Sigmoid colon (tissue), 7 donors: ENCODE results near the gene ACOX3. TPM values are rescaled to one million over a fixed set of nuclear protein-coding genes. Genes with fewer than 3 reads are reported as not detected.
A peak's percentile ranks its signal among the peaks of the same experiment; 100 is the strongest.
"Not testable (repeated sequence)": the region's sequence is repeated elsewhere in the genome, so short reads cannot be mapped to it uniquely, and the experiment has no call there.

Experiments
- DNase-seq: peaks from one replicate; pipeline ENCODE4 v3.0.0-alpha.2; 2019
- H3K27ac ChIP-seq, 4 donors: fragments of 200-600 bp; sonication (generic); one replicate each; pipeline ENCODE4 v1.5.1; 2016 to 2019; ENCODE audit warnings: mild to moderate bottlenecking in 1 of 4
- H3K27me3 ChIP-seq, 3 donors: fragments of 200-600 bp; sonication (generic); one replicate each; pipeline ENCODE4 v1.5.1; 2019; ENCODE audit warnings: mild to moderate bottlenecking in 1 of 3
- H3K36me3 ChIP-seq, 4 donors: fragments of 200-600 bp; sonication (generic); one replicate each; pipeline ENCODE4 v1.5.1; 2016 to 2019
- H3K4me1 ChIP-seq, 4 donors: fragments of 200-600 bp; sonication (generic); one replicate each; pipeline ENCODE4 v1.5.1; 2017 to 2019
- H3K4me3 ChIP-seq, 4 donors: fragments of 200-600 bp; sonication (generic); one replicate each; pipeline ENCODE4 v1.5.1; 2017 to 2019; ENCODE audit warnings: mild to moderate bottlenecking in 2 of 4, moderate library complexity in 1 of 4
- H3K9me3 ChIP-seq, 4 donors: fragments of 200-600 bp in 3 of 4; sonication (generic) in 3 of 4; one replicate each; pipeline versions ENCODE4 v1.5.1 to v1.6.1; 2013 to 2019
- CTCF ChIP-seq, 4 experiments: fragments of 450-650 bp in 3 of 4; fragments of 200-600 bp in 1 of 4; IDR thresholded peaks; one replicate each; pipeline ENCODE4 v1.5.1; 2016 to 2019; ENCODE audit warnings: antibody characterized with exemption in 4 of 4, mild to moderate bottlenecking in 3 of 4, moderate library complexity in 2 of 4
- EP300 ChIP-seq, 4 donors: sonication (generic); formaldehyde crosslinking; IDR thresholded peaks; one replicate each; pipeline ENCODE4 v1.6.1; 2017; ENCODE audit warnings: antibody characterized with exemption in 4 of 4
- POLR2A ChIP-seq, 2 donors: fragments of 450-650 bp; IDR thresholded peaks; one replicate each; pipeline ENCODE4 v1.6.1; 2016; ENCODE audit warnings: antibody characterized with exemption in 2 of 2, mild to moderate bottlenecking in 2 of 2, moderate library complexity in 2 of 2
- POLR2AphosphoS5 ChIP-seq, 4 donors: sonication (generic); formaldehyde crosslinking; IDR thresholded peaks; one replicate each; pipeline ENCODE4 v1.6.1; 2017; ENCODE audit warnings: antibody characterized with exemption in 4 of 4
- WGBS, 2 donors: extraction: QIAGEN DNeasy Blood & Tissue Kit; methylation state at CpG; one replicate each; pipeline ENCODE4 v1.1.7; 2013; 5-methylcytosine and 5-hydroxymethylcytosine counted together
- intact Hi-C: fragments of 100-400 bp; cut with DNase I; formaldehyde crosslinking; loops from one replicate; pipeline ENCODE4 v1.15.1; 2023
- polyA plus RNA-seq, 3 donors: library from polyadenylated mRNA; stranded (reverse); fragments of 200-250 nt; gene quantifications; one replicate each; pipeline ENCODE4 v1.2.3, GENCODE V29; 2013
- total RNA-seq, 4 donors: library from RNA; depleted of rRNA; stranded (reverse); fragments of >200 nt; gene quantifications; one replicate each; pipeline ENCODE4 v1.1.0, GENCODE V29; 2016
- donor health status: healthy with polysubstance abuse.
- donor health status: Bipolar disorder and iron deficiency.
- donor health status: healthy.

The ACOX3 gene
- total and polyA plus RNA-seq, 7 donors: 8.4 to 51.0 (median 24.8) TPM

GRCh38 chr4:8387194-8387593, 53.3 kb downstream of the ACOX3 start:
- 94 to 95% methylated on average over 22 of the region's 22 CpGs for WGBS, 2 donors
- intact Hi-C loops: no loop called here
- Histone ChIP-seq H3K36me3 (peaks cover 24 to 52% (median 35%) of the 10 kb centered on the region in 4 donors), H3K4me3 (no peak overlapping the region), H3K27me3 (no peaks in the 10 kb centered on the region), H3K27ac (no peak overlapping the region), H3K9me3 (no peaks in the 10 kb centered on the region), H3K4me1 (peaks cover 0 to 32% (median 29%) of the 10 kb centered on the region in 4 donors)
- TF ChIP-seq POLR2A (IDR thresholded peaks at IDR 0.05) (no peak), EP300 (IDR thresholded peaks at IDR 0.05) (no peak)
- DNase-seq: no peak

- 95 to 97% methylated on average over 24 of the region's 24 CpGs for WGBS, 2 donors
- peaks cover 0 to 27% (median 24%) of the 10 kb centered on the region in 4 donors for H3K4me1 ChIP-seq
- no peak overlapping the region for H3K4me3 ChIP-seq
- H3K9me3 ChIP-seq: no peaks in the 10 kb centered on the region
- no peaks in the 10 kb centered on the region for H3K27me3 ChIP-seq
- H3K27ac ChIP-seq: no peak overlapping the region
- intact Hi-C loops: no loop called here
- DNase-seq: no peak
- peaks cover 24 to 55% (median 37%) of the 10 kb centered on the region in 4 donors for H3K36me3 ChIP-seq
- TF ChIP-seq POLR2A (IDR thresholded peaks at IDR 0.05) (no peak), CTCF (IDR thresholded peaks at IDR 0.05) (no peak), POLR2AphosphoS5 (IDR thresholded peaks at IDR 0.05) (no peak), EP300 (IDR thresholded peaks at IDR 0.05) (no peak)
Observed at GRCh38 chr4:8386731-8387130, 53.8 kb downstream of the ACOX3 start.

- H3K4me3 ChIP-seq, H3K27me3 ChIP-seq, DNase-seq, H3K9me3 ChIP-seq, H3K27ac ChIP-seq, intact Hi-C loops: not testable (repeated sequence)
- WGBS, 2 donors: 92 to 97% methylated on average over 13 of the region's 13 CpGs
- Histone ChIP-seq H3K4me1 (peaks cover 0 to 21% (median 18%) of the 10 kb centered on the region in 4 donors), H3K36me3 (peaks cover 24 to 58% (median 38%) of the 10 kb centered on the region in 4 donors)
Observed at GRCh38 chr4:8386131-8386530, 54.4 kb downstream of the ACOX3 start.

GRCh38 chr4:8385611-8386010, 54.9 kb downstream of the ACOX3 start:
- TF ChIP-seq CTCF (IDR thresholded peaks at IDR 0.05) (no peak), EP300 (IDR thresholded peaks at IDR 0.05) (no peak), POLR2A (IDR thresholded peaks at IDR 0.05) (no peak), POLR2AphosphoS5 (IDR thresholded peaks at IDR 0.05) (no peak)
- no peaks in the 10 kb centered on the region for H3K27me3 ChIP-seq
- WGBS, 2 donors: 93 to 94% methylated on average over 11 of the region's 11 CpGs
- peaks cover 24 to 61% (median 40%) of the 10 kb centered on the region in 4 donors for H3K36me3 ChIP-seq
- DNase-seq: no peak
- H3K9me3 ChIP-seq: no peaks in the 10 kb centered on the region
- no peak overlapping the region for H3K4me3 ChIP-seq
- H3K27ac ChIP-seq: no peak overlapping the region
- H3K4me1 ChIP-seq: peaks cover 0 to 19% (median 14%) of the 10 kb centered on the region in 4 donors
- intact Hi-C loops: no loop called here

- intact Hi-C loops: no loop called here
- Histone ChIP-seq H3K4me3 (no peak overlapping the region), H3K9me3 (no peaks in the 10 kb centered on the region), H3K36me3 (peaks cover 24 to 64% (median 42%) of the 10 kb centered on the region in 4 donors), H3K4me1 (peaks cover 0 to 19% (median 14%) of the 10 kb centered on the region in 4 donors), H3K27ac (peak overlapping the region in 1 of 4 donors; percentile 51), H3K27me3 (no peaks in the 10 kb centered on the region)
- TF ChIP-seq EP300 (IDR thresholded peaks at IDR 0.05) (no peak), POLR2AphosphoS5 (IDR thresholded peaks at IDR 0.05) (no peak), POLR2A (IDR thresholded peaks at IDR 0.05) (no peak), CTCF (IDR thresholded peaks at IDR 0.05) (no peak)
- DNase-seq: no peak
- 87% methylated on average over 9 of the region's 9 CpGs for WGBS, 2 donors
Observed at GRCh38 chr4:8385106-8385505, 55.4 kb downstream of the ACOX3 start.
